ENCODE results near the gene TET2. TPM values are rescaled to one million over a fixed set of nuclear protein-coding genes. Genes with fewer than 3 reads are reported as not detected.

The TET2 gene
- total and polyA plus RNA-seq, 2 of the 4 experiments (the other 2 are of a cell fraction), result 5.6 to 25.3 TPM

DNA sequence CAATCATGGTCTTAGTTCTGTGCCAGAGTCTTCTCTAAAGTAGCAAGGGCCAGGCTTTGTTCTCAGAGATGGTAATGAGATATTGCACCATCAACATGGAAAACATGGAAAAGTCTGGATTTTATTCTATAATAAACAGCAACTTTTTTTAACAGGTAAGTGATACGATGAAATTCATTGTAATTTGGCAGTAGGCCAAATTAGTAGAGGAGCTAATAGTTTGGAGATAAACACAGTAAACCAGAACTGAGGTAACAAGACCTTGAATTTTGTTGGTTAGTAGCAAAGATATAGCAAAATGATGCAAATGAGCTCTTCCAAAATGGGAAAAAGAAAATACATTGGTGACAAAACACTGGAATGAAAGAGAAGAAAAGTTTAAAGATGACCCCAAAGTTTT lies 126.6 kb downstream of the TET2 start:
- no peaks in the 10 kb centered on the region for H3K9me3 ChIP-seq (ENCODE audit: control insufficient read depth, insufficient read depth, low read length)
- no peak overlapping the region for H2BK5ac ChIP-seq (ENCODE audit: low read depth, low read length, poor library complexity, severe bottlenecking)
- H3K56ac ChIP-seq (ENCODE audit: extremely low read depth, insufficient read depth, low read length), result no peak overlapping the region
- no peak overlapping the region for H2BK15ac ChIP-seq (ENCODE audit: low read depth, low read length)
- no peaks in the 10 kb centered on the region for H3K4me1 ChIP-seq (ENCODE audit: control insufficient read depth, insufficient read depth, low read length)
- no peak for ATAC-seq (ENCODE audit: low read depth)
- no peak overlapping the region for H3K4ac ChIP-seq (ENCODE audit: low read depth, low read length)
- ChIA-PET POLR2A (ENCODE audit: unreplicated experiment) (no interaction called here), CTCF (interaction anchor here (0.7 kb wide), 1 partner anchor 110 kb away, joined by 3 read pairs; no protein-coding TSS in a partner anchor)
- no CpG with 5 or more reads among the region's 1 CpG for WGBS, 2 experiments (ENCODE audit: extremely low coverage in 2 of 2, insufficient read length in 1 of 2)
- no peak overlapping the region for H4K91ac ChIP-seq (ENCODE audit: insufficient read depth, low read depth, low read length)
- TF ChIP-seq, protein P1, sequence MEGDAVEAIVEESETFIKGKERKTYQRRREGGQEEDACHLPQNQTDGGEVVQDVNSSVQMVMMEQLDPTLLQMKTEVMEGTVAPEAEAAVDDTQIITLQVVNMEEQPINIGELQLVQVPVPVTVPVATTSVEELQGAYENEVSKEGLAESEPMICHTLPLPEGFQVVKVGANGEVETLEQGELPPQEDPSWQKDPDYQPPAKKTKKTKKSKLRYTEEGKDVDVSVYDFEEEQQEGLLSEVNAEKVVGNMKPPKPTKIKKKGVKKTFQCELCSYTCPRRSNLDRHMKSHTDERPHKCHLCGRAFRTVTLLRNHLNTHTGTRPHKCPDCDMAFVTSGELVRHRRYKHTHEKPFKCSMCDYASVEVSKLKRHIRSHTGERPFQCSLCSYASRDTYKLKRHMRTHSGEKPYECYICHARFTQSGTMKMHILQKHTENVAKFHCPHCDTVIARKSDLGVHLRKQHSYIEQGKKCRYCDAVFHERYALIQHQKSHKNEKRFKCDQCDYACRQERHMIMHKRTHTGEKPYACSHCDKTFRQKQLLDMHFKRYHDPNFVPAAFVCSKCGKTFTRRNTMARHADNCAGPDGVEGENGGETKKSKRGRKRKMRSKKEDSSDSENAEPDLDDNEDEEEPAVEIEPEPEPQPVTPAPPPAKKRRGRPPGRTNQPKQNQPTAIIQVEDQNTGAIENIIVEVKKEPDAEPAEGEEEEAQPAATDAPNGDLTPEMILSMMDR (conservative IDR thresholded peaks at IDR 0.05; ENCODE audit: low read depth, low read length), result no peak
- TF ChIP-seq RFX5 (IDR thresholded peaks at IDR 0.05; ENCODE audit: low read depth, low read length), result no peak
- TF ChIP-seq NFE2L2 (IDR thresholded peaks at IDR 0.05; ENCODE audit: low read depth, low read length), result no peak
- no peak for TF ChIP-seq POLR2A (IDR thresholded peaks at IDR 0.05; ENCODE audit: low read depth, low read length)
- no peak for TF ChIP-seq MAFK (IDR thresholded peaks at IDR 0.05; ENCODE audit: low read depth, low read length)
- TF ChIP-seq FOS (IDR thresholded peaks at IDR 0.05; ENCODE audit: low read depth, low read length), result no peak
- TF ChIP-seq SMC3 (IDR thresholded peaks at IDR 0.05; ENCODE audit: low read depth, low read length), result no peak
- no peak for TF ChIP-seq CEBPB (IDR thresholded peaks at IDR 0.05; ENCODE audit: low read depth, low read length)
- TF ChIP-seq, protein P2, sequence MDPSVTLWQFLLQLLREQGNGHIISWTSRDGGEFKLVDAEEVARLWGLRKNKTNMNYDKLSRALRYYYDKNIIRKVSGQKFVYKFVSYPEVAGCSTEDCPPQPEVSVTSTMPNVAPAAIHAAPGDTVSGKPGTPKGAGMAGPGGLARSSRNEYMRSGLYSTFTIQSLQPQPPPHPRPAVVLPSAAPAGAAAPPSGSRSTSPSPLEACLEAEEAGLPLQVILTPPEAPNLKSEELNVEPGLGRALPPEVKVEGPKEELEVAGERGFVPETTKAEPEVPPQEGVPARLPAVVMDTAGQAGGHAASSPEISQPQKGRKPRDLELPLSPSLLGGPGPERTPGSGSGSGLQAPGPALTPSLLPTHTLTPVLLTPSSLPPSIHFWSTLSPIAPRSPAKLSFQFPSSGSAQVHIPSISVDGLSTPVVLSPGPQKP (IDR thresholded peaks at IDR 0.05; ENCODE audit: borderline replicate concordance, low read depth, low read length), result no peak
- no peak for TF ChIP-seq CHD1 (IDR thresholded peaks at IDR 0.05; ENCODE audit: low read depth, low read length)
- TF ChIP-seq, protein P3, sequence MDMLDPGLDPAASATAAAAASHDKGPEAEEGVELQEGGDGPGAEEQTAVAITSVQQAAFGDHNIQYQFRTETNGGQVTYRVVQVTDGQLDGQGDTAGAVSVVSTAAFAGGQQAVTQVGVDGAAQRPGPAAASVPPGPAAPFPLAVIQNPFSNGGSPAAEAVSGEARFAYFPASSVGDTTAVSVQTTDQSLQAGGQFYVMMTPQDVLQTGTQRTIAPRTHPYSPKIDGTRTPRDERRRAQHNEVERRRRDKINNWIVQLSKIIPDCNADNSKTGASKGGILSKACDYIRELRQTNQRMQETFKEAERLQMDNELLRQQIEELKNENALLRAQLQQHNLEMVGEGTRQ (IDR thresholded peaks at IDR 0.05; ENCODE audit: low read depth, low read length), result no peak
- no peak overlapping the region for H2AK5ac ChIP-seq (ENCODE audit: low read depth, low read length)
- H3K18ac ChIP-seq (ENCODE audit: low read depth, low read length), result no peak overlapping the region
- no peak overlapping the region for H2BK120ac ChIP-seq (ENCODE audit: low read depth, low read length)
- no peak overlapping the region for H3K27ac ChIP-seq (ENCODE audit: insufficient read depth, low read length)
- H2BK20ac ChIP-seq (ENCODE audit: low read depth, low read length), result no peak overlapping the region
- H3K9ac ChIP-seq (ENCODE audit: low read depth, low read length), result no peak overlapping the region
- no peak overlapping the region for H3K14ac ChIP-seq (replicated peaks; ENCODE audit: low read depth, low read length)
- H3K4me2 ChIP-seq (ENCODE audit: low read depth, low read length), result no peak overlapping the region
- no peak overlapping the region for H2AFZ ChIP-seq (replicated peaks; ENCODE audit: low read length, poor library complexity)
- peaks cover 32% of the 10 kb centered on the region for H3K36me3 ChIP-seq (ENCODE audit: control insufficient read depth, insufficient read depth, low read length)
- in situ Hi-C loops (cut with MboI; ENCODE audit: low sequenced_read_pairs), result no loop called here
- H3K27me3 ChIP-seq (ENCODE audit: control insufficient read depth, insufficient read depth, low read length), result no peaks in the 10 kb centered on the region
- no peak overlapping the region for H4K5ac ChIP-seq (ENCODE audit: low read depth, low read length)
- H4K8ac ChIP-seq (ENCODE audit: low read depth in 2 of 2, low read length in 2 of 2), result no peak overlapping the region
- peaks cover 3% of the 10 kb centered on the region; the same call in 1 of the 2 replicates for H3K9me1 ChIP-seq (ENCODE audit: insufficient read depth, low read length)
- no peaks in the 10 kb centered on the region for H4K20me1 ChIP-seq (ENCODE audit: insufficient read depth, low read length)
- no peak overlapping the region for H3K4me3 ChIP-seq (ENCODE audit: insufficient read depth, low read depth, low read length)
- DNase-seq, result no peak
- dilution Hi-C loops (cut with HindIII; ENCODE audit: low sequenced_read_pairs, unreplicated experiment), result no loop called here
- intact Hi-C loops (cut with micrococcal nuclease), result no loop called here
- no peaks in the 10 kb centered on the region for H3K79me1 ChIP-seq (ENCODE audit: low read depth in 1 of 2, low read length in 2 of 2)
- no TSS peak for BruUV-seq (replicated peaks)
- H2AK9ac ChIP-seq (replicated peaks; ENCODE audit: low read depth, low read length, poor library complexity), result no peak overlapping the region
- no peak overlapping the region for H3K23ac ChIP-seq (ENCODE audit: low read depth, low read length)
